Liver (tissue), 9 donors: ENCODE measurements around the gene CDH18. TPM values are rescaled to one million over a fixed set of nuclear protein-coding genes. Genes with fewer than 3 reads are reported as not detected.

ENCODE experiments used
- DNase-seq: peaks from one replicate; pipeline ENCODE4 v3.0.0-alpha.2; 2017; ENCODE audit warnings: low spot score
- H3K27ac ChIP-seq, 2 donors: one replicate each; pipeline ENCODE4 v1.7.0; 2013; ENCODE audit warnings: inconsistent platforms in 2 of 2, low read length in 2 of 2, control low read depth in 1 of 2, low read depth in 1 of 2, mild to moderate bottlenecking in 1 of 2
- H3K27me3 ChIP-seq, 4 donors: one replicate each; pipeline versions ENCODE4 v1.6.1 to v1.7.0; 2013; ENCODE audit warnings: low read length in 3 of 4, inconsistent platforms in 1 of 4, mild to moderate bottlenecking in 1 of 4, moderate library complexity in 1 of 4; ENCODE audit not compliant: control insufficient read depth in 4 of 4, insufficient read depth in 4 of 4
- H3K36me3 ChIP-seq, 4 donors: one replicate each; pipeline versions ENCODE4 v1.6.1 to v1.7.0; 2013; ENCODE audit warnings: low read length in 3 of 4, mild to moderate bottlenecking in 3 of 4, low read depth in 1 of 4, moderate library complexity in 1 of 4; ENCODE audit not compliant: control insufficient read depth in 4 of 4, insufficient read depth in 3 of 4
- H3K4me1 ChIP-seq, 4 donors: one replicate each; pipeline versions ENCODE4 v1.6.1 to v1.7.0; 2013; ENCODE audit warnings: low read length in 3 of 4, mild to moderate bottlenecking in 3 of 4, moderate library complexity in 1 of 4; ENCODE audit not compliant: control insufficient read depth in 4 of 4, insufficient read depth in 4 of 4
- H3K4me3 ChIP-seq, 3 donors: one replicate each; pipeline versions ENCODE4 v1.6.1 to v1.7.0; 2013; ENCODE audit warnings: low read length in 3 of 3, control low read depth in 1 of 3, low read depth in 1 of 3, mild to moderate bottlenecking in 1 of 3
- H3K9ac ChIP-seq, 2 donors: one replicate each; pipeline ENCODE4 v1.7.0; 2013; ENCODE audit warnings: low read length in 2 of 2, mild to moderate bottlenecking in 2 of 2, moderate library complexity in 2 of 2, control low read depth in 1 of 2, low read depth in 1 of 2
- H3K9me3 ChIP-seq, 4 donors: one replicate each; pipeline versions ENCODE4 v1.6.1 to v1.7.0; 2013; ENCODE audit warnings: low read length in 3 of 4; ENCODE audit not compliant: control insufficient read depth in 4 of 4
- EGR1 ChIP-seq, 2 donors: IDR thresholded peaks; 2 replicates each; pipeline ENCODE4 v1.6.1; 2016 to 2018; ENCODE audit warnings: antibody characterized with exemption in 2 of 2, low read depth in 2 of 2
- FOXA1 ChIP-seq: IDR thresholded peaks from 2 replicates; pipeline ENCODE4 v1.6.1; 2016; ENCODE audit warnings: antibody characterized with exemption
- FOXA2 ChIP-seq: IDR thresholded peaks from 2 replicates; pipeline ENCODE4 v1.6.1; 2016; ENCODE audit warnings: antibody characterized with exemption
- GABPA ChIP-seq, 2 donors: IDR thresholded peaks in 1 of 2; conservative IDR thresholded peaks in 1 of 2; 2 replicates each; pipeline ENCODE4 v1.6.1; 2016; ENCODE audit warnings: antibody characterized with exemption in 2 of 2, mild to moderate bottlenecking in 1 of 2, moderate library complexity in 1 of 2
- HNF4A ChIP-seq, 2 donors: conservative IDR thresholded peaks; 2 replicates each; pipeline ENCODE4 v1.6.1; 2016; ENCODE audit warnings: antibody characterized with exemption in 2 of 2, mild to moderate bottlenecking in 2 of 2
- HNF4G ChIP-seq: IDR thresholded peaks from 2 replicates; pipeline ENCODE4 v1.6.1; 2016; ENCODE audit warnings: antibody characterized with exemption
- JUND ChIP-seq, 2 donors: IDR thresholded peaks; 2 replicates each; pipeline ENCODE4 v1.6.1; 2016; ENCODE audit warnings: antibody characterized with exemption in 2 of 2
- NR2F2 ChIP-seq: IDR thresholded peaks from 2 replicates; pipeline ENCODE4 v1.6.1; 2016; ENCODE audit warnings: antibody characterized with exemption
- RAD21 ChIP-seq, 2 donors: IDR thresholded peaks; 2 replicates each; pipeline ENCODE4 v1.6.1; 2016; ENCODE audit warnings: antibody characterized with exemption in 2 of 2, mild to moderate bottlenecking in 2 of 2
- RXRA ChIP-seq, 2 donors: IDR thresholded peaks; 2 replicates each; pipeline ENCODE4 v1.6.1; 2017 to 2018; ENCODE audit warnings: antibody characterized with exemption in 2 of 2, mild to moderate bottlenecking in 1 of 2
- SP1 ChIP-seq: IDR thresholded peaks from 2 replicates; pipeline ENCODE4 v1.6.1; 2018; ENCODE audit warnings: antibody characterized with exemption, mild to moderate bottlenecking
- TAF1 ChIP-seq: conservative IDR thresholded peaks from 2 replicates; pipeline ENCODE4 v1.6.1; 2016; ENCODE audit warnings: antibody characterized with exemption, mild to moderate bottlenecking
- YY1 ChIP-seq: IDR thresholded peaks from 2 replicates; pipeline ENCODE4 v1.6.1; 2016; ENCODE audit warnings: antibody characterized with exemption, mild to moderate bottlenecking
- WGBS: extraction: QIAGEN DNeasy Blood & Tissue Kit; methylation state at CpG from one replicate; pipeline ENCODE4 v1.1.7; 2013; 5-methylcytosine and 5-hydroxymethylcytosine counted together
- polyA plus RNA-seq, 2 donors: library from polyadenylated mRNA; stranded (reverse) in 1 of 2; unstranded in 1 of 2; fragments of 200-250 nt in 1 of 2; fragments of >200 nt in 1 of 2; fragmentation: Nextera tagmentation in 1 of 2; extraction: Ambion mirVana in 1 of 2; gene quantifications; one replicate each; pipeline versions ENCODE4 v1.2.1 to v1.2.3, GENCODE V29; 2013 to 2015
- total RNA-seq, 2 donors: library from RNA; depleted of rRNA; stranded (reverse); fragments of >200 nt; gene quantifications; one replicate each; pipeline ENCODE4 v1.2.3, GENCODE V29; 2014
- TF ChIP-seq, protein P1 (sequence below): IDR thresholded peaks from 2 replicates; pipeline ENCODE4 v1.6.1; 2016; ENCODE audit warnings: antibody characterized with exemption
- TF ChIP-seq, protein P2 (sequence below): fragments of 150-350 bp; IDR thresholded peaks from 2 replicates; pipeline ENCODE4 v1.5.1; 2017; ENCODE audit warnings: improper control_type of control experiment, low read depth, low read length; ENCODE audit not compliant: missing input control
- TF ChIP-seq, protein P3 (sequence below): IDR thresholded peaks from 2 replicates; pipeline ENCODE4 v1.6.1; 2016; ENCODE audit warnings: antibody characterized with exemption
- TF ChIP-seq, protein P4 (sequence below): IDR thresholded peaks from 2 replicates; pipeline ENCODE4 v1.6.1; 2016; ENCODE audit warnings: antibody characterized with exemption
- TF ChIP-seq, protein P5 (sequence below): IDR thresholded peaks from 2 replicates; pipeline ENCODE4 v1.6.1; 2016; ENCODE audit warnings: antibody characterized with exemption, mild to moderate bottlenecking
- donor health status: healthy.
- donor health status: healthy.
- donor health status: healthy.
- donor health status: healthy.
- donor health status: healthy.

The CDH18 gene
- total and polyA plus RNA-seq, 4 donors: 0.19 TPM; not detected in 3

DNA sequence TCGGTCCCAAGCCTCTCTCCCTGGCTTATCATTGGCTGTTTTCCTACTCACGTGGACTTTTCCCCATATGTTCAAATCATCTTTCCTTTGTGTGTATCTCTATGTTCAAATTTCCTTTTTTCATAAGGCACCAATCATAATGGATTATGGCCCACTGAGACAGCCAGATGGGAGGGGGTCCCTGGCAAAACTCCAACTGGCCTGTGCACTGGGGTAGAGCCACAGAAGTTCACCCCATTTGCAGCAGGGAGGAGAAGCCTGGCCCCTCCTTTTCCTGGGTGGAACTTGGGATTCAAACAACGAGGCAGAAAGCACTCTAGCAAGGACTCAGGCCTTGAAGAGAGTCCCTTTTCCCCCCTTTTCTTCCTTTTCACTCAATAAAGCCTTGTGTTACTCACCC, 362.4 kb downstream of the CDH18 start:
- Histone ChIP-seq H3K27ac (no peak overlapping the region), H3K36me3 (no peaks in the 10 kb centered on the region), H3K9me3 (no peaks in the 10 kb centered on the region), H3K9ac (no peak overlapping the region), H3K4me3 (no peak overlapping the region), H3K4me1 (no peaks in the 10 kb centered on the region), H3K27me3 (no peaks in the 10 kb centered on the region)
- TF ChIP-seq, protein P1, sequence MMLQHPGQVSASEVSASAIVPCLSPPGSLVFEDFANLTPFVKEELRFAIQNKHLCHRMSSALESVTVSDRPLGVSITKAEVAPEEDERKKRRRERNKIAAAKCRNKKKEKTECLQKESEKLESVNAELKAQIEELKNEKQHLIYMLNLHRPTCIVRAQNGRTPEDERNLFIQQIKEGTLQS: no peak
- TF ChIP-seq JUND (IDR thresholded peaks at IDR 0.05): no peak
- no peak for TF ChIP-seq YY1
- TF ChIP-seq, protein P2, sequence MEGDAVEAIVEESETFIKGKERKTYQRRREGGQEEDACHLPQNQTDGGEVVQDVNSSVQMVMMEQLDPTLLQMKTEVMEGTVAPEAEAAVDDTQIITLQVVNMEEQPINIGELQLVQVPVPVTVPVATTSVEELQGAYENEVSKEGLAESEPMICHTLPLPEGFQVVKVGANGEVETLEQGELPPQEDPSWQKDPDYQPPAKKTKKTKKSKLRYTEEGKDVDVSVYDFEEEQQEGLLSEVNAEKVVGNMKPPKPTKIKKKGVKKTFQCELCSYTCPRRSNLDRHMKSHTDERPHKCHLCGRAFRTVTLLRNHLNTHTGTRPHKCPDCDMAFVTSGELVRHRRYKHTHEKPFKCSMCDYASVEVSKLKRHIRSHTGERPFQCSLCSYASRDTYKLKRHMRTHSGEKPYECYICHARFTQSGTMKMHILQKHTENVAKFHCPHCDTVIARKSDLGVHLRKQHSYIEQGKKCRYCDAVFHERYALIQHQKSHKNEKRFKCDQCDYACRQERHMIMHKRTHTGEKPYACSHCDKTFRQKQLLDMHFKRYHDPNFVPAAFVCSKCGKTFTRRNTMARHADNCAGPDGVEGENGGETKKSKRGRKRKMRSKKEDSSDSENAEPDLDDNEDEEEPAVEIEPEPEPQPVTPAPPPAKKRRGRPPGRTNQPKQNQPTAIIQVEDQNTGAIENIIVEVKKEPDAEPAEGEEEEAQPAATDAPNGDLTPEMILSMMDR: no peak
- TF ChIP-seq FOXA2: no peak
- no peak for TF ChIP-seq RXRA (IDR thresholded peaks at IDR 0.05)
- TF ChIP-seq, protein P3, sequence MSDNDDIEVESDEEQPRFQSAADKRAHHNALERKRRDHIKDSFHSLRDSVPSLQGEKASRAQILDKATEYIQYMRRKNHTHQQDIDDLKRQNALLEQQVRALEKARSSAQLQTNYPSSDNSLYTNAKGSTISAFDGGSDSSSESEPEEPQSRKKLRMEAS: no peak
- TF ChIP-seq RAD21 (IDR thresholded peaks at IDR 0.05): no peak
- TF ChIP-seq FOXA1: no peak
- no peak for TF ChIP-seq GABPA (IDR thresholded peaks at IDR 0.05 in 1 of 2, conservative IDR thresholded peaks at IDR 0.05 in 1 of 2)
- no peak for TF ChIP-seq HNF4G
- no peak for TF ChIP-seq EGR1 (IDR thresholded peaks at IDR 0.05; ENCODE audit: low read depth in 2 of 2)
- TF ChIP-seq NR2F2: no peak
- DNase-seq: no peak
- WGBS: 48% methylated on average over 3 of the region's 3 CpGs

DNA sequence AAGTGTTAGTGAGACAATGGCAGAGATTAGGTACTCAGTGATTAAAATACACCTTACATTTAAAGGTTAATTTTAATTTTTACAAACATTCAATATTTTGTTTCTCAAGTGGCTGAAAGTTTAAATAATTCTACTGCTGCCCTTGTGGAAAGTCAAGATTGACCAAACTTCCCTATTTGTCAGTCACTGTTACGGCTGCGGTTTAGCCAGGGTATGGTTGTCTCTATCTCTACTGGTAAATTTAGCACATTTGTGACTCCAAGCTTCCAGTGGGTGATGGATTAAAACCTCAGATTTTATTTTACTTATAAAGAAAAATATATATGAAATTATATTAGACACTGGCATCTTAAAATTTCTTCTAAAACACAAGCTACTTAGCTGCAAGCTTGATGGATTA, 368.4 kb downstream of the CDH18 start:
- no peaks in the 10 kb centered on the region for H3K4me1 ChIP-seq
- no peaks in the 10 kb centered on the region for H3K36me3 ChIP-seq
- DNase-seq: no peak
- no peak overlapping the region for H3K27ac ChIP-seq
- H3K4me3 ChIP-seq: no peak overlapping the region
- no peak overlapping the region for H3K9ac ChIP-seq
- no peaks in the 10 kb centered on the region for H3K27me3 ChIP-seq
- no peak for TF ChIP-seq RXRA (IDR thresholded peaks at IDR 0.05)
- TF ChIP-seq, protein P3: no peak
- no peak for TF ChIP-seq RAD21 (IDR thresholded peaks at IDR 0.05)
- no peak for TF ChIP-seq EGR1 (IDR thresholded peaks at IDR 0.05; ENCODE audit: low read depth in 2 of 2)
- TF ChIP-seq, protein P1: no peak
- no peak for TF ChIP-seq TAF1
- TF ChIP-seq HNF4A (conservative IDR thresholded peaks at IDR 0.05): no peak
- TF ChIP-seq JUND (IDR thresholded peaks at IDR 0.05): no peak
- no peak for TF ChIP-seq FOXA2
- TF ChIP-seq YY1: no peak
- no peak for TF ChIP-seq NR2F2
- TF ChIP-seq, protein P4, sequence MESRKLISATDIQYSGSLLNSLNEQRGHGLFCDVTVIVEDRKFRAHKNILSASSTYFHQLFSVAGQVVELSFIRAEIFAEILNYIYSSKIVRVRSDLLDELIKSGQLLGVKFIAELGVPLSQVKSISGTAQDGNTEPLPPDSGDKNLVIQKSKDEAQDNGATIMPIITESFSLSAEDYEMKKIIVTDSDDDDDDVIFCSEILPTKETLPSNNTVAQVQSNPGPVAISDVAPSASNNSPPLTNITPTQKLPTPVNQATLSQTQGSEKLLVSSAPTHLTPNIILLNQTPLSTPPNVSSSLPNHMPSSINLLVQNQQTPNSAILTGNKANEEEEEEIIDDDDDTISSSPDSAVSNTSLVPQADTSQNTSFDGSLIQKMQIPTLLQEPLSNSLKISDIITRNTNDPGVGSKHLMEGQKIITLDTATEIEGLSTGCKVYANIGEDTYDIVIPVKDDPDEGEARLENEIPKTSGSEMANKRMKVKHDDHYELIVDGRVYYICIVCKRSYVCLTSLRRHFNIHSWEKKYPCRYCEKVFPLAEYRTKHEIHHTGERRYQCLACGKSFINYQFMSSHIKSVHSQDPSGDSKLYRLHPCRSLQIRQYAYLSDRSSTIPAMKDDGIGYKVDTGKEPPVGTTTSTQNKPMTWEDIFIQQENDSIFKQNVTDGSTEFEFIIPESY: no peak
- no peak for TF ChIP-seq SP1
- TF ChIP-seq, protein P5, sequence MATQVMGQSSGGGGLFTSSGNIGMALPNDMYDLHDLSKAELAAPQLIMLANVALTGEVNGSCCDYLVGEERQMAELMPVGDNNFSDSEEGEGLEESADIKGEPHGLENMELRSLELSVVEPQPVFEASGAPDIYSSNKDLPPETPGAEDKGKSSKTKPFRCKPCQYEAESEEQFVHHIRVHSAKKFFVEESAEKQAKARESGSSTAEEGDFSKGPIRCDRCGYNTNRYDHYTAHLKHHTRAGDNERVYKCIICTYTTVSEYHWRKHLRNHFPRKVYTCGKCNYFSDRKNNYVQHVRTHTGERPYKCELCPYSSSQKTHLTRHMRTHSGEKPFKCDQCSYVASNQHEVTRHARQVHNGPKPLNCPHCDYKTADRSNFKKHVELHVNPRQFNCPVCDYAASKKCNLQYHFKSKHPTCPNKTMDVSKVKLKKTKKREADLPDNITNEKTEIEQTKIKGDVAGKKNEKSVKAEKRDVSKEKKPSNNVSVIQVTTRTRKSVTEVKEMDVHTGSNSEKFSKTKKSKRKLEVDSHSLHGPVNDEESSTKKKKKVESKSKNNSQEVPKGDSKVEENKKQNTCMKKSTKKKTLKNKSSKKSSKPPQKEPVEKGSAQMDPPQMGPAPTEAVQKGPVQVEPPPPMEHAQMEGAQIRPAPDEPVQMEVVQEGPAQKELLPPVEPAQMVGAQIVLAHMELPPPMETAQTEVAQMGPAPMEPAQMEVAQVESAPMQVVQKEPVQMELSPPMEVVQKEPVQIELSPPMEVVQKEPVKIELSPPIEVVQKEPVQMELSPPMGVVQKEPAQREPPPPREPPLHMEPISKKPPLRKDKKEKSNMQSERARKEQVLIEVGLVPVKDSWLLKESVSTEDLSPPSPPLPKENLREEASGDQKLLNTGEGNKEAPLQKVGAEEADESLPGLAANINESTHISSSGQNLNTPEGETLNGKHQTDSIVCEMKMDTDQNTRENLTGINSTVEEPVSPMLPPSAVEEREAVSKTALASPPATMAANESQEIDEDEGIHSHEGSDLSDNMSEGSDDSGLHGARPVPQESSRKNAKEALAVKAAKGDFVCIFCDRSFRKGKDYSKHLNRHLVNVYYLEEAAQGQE: no peak
- TF ChIP-seq FOXA1: no peak
- TF ChIP-seq, protein P2: no peak
- TF ChIP-seq GABPA (IDR thresholded peaks at IDR 0.05 in 1 of 2, conservative IDR thresholded peaks at IDR 0.05 in 1 of 2): no peak
- no peak for TF ChIP-seq HNF4G
- no peaks in the 10 kb centered on the region for H3K9me3 ChIP-seq
- WGBS: 72% methylated on average over 2 of the region's 2 CpGs
